DND-41 (cell line): ENCODE measurements around the gene FGF14.

Experiments used
- CTCF ChIP-seq: IDR thresholded peaks from 2 replicates; pipeline ENCODE4 v1.5.1; 2012; ENCODE audit warnings: borderline replicate concordance, low read length, moderate library complexity, mild to moderate bottlenecking; ENCODE audit not compliant: poor library complexity, severe bottlenecking; ENCODE audit errors: extremely low read depth
- EZH2 ChIP-seq: IDR thresholded peaks from 3 replicates; pipeline ENCODE4 v1.6.1; 2012; ENCODE audit warnings: borderline replicate concordance, low read depth, mild to moderate bottlenecking, moderate library complexity, low read length, inconsistent platforms; ENCODE audit not compliant: severe bottlenecking

GRCh38 chr13:101736566-101736965 is 665.3 kb downstream of the FGF14 start:
- TF ChIP-seq EZH2 (no peak), CTCF (no peak)
